Choroid plexus epithelial cell (primary cell): ENCODE measurements around the gene MBTD1.

ENCODE experiments used
- DNase-seq: peaks from one replicate; pipeline ENCODE4 v3.0.0-alpha.2; 2010; ENCODE audit warnings: low read depth
- H3K4me3 ChIP-seq: 2 replicates; pipeline ENCODE4 v1.5.1; 2011; ENCODE audit warnings: low read depth, mild to moderate bottlenecking, control low read depth, low read length, moderate library complexity
- TF ChIP-seq, protein P1 (sequence below): conservative IDR thresholded peaks from 2 replicates; pipeline ENCODE4 v1.5.1; 2011; ENCODE audit warnings: low read depth, mild to moderate bottlenecking, control low read depth, inconsistent platforms, low read length, moderate library complexity

Gene MBTD1

DNA sequence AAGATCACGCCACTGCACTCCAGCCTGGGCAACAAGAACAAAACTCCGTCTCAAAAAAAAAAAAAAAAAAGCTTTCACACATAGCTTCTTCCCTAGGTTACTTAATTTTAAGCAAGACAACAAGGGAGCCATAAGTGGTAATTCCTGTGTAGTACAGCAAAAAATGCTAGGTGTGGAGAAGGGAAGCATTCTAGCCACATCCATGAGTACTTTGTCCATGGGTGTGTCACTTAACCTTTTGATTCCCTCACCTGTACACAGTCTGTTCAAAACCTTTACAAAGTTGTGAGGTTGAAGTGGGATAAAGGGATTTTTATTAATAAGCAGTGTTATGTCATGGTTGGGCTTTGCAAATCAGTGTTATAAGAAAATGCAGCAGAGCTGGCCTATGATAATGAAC lies 89.1 kb downstream of the MBTD1 start:
- H3K4me3 ChIP-seq = no peak overlapping the region
- DNase-seq = no peak
- TF ChIP-seq, protein P1, sequence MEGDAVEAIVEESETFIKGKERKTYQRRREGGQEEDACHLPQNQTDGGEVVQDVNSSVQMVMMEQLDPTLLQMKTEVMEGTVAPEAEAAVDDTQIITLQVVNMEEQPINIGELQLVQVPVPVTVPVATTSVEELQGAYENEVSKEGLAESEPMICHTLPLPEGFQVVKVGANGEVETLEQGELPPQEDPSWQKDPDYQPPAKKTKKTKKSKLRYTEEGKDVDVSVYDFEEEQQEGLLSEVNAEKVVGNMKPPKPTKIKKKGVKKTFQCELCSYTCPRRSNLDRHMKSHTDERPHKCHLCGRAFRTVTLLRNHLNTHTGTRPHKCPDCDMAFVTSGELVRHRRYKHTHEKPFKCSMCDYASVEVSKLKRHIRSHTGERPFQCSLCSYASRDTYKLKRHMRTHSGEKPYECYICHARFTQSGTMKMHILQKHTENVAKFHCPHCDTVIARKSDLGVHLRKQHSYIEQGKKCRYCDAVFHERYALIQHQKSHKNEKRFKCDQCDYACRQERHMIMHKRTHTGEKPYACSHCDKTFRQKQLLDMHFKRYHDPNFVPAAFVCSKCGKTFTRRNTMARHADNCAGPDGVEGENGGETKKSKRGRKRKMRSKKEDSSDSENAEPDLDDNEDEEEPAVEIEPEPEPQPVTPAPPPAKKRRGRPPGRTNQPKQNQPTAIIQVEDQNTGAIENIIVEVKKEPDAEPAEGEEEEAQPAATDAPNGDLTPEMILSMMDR = no peak

DNA sequence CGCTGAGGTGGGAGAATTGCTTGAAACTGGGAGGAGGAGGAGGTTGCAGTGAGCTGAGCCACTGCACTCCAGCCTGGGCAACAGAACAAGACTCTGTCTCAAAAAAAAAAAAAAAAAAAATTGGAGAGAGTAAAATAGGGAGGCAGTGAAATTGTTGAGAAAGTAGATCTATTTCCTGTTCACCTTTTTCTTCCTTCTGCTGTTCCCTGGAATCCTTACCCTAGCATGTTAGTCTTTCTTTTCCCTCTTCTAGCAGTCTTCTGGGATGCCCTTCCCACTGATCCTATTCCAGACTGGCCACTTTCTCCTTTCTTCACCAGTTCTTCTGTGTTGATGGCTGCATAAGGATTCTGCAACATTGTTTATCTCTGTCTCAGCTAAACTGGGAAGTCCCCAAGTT lies 90.5 kb downstream of the MBTD1 start:
- no peak overlapping the region for H3K4me3 ChIP-seq
- no peak for DNase-seq
- TF ChIP-seq, protein P1 = no peak

DNA sequence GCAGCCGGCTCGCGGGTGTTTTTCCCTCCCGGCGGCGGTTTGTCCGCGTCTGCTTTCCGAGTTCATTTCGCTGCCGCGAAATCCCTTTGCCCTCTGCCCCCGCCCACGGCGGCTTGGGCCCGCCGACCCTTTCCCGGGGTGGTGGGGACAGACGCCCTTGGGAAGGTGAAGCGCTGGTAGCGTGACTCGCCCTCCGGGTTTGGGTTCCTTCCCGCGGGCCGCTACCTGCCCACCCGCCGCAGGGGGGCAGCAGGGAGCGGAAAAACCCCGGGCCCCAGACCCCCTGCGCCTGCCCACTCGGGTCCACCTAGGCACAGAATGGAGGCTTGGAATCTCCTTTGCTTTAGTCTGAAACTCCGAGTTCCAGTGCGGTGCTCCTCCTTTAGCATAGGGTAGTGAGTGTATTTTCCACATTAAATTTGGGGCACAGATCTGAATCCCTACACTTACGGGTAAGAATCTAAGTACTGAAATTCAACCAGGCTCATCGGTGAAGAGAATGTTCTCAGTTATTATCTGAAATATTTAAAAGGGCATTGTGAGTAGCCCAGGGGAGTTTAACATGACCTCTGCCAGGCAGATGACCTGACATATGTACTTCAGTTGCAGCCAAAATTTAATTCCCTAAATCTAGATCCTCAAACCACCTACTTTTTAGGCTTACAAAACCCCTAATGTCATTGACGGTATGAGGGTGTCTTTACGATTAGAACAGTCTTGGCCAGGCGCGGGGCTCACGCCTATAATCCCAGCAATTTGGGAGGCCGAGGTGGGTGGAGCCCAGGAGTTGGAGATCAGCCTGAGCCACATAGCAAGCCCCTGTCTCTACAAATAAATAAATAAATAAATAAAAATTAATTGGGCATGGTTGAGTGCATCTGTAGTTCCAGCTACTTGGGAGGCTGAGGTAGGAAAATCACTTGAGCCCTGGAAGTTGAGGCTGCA lies 92.6 kb downstream of the MBTD1 start:
- peak overlapping the region; percentile 93 for H3K4me3 ChIP-seq
- TF ChIP-seq, protein P1 = peak; percentile 78

DNA sequence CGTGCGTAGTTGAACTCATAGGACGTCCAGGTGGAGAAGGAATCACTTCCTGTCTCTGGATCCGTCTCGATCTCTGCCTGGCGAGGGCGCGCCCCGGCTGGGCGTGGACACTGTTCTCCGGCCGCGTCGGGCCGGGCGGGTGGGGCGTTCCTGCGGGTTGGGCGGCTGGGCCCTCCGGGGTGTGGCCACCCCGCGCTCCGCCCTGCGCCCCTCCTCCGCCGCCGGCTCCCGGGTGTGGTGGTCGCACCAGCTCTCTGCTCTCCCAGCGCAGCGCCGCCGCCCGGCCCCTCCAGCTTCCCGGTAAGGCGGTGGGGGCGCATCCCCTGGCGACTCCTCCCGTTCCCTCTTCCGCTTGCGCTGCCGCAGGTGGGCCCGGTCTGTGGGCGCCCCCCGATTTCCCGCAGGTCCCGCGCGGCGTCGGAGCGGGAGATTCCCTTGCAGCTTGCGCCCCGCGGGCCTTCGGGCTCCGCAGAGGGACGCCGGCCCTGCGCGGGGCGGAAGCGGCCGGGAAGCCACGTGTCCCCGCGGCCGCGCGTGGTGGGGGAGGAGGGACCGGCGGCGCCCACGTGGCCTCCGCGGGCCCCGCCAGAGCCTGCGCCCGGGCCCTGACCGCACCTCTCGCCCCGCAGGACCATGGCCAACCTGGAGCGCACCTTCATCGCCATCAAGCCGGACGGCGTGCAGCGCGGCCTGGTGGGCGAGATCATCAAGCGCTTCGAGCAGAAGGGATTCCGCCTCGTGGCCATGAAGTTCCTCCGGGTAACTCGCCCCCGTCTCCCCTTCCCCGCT lies 93.5 kb downstream of the MBTD1 start, which contains the start of gene NME2:
Gene NME2, plus strand, starts transcription at position 214 of the 789 bp plus-strand sequence. Its CDS starts 420 bp downstream, at position 634.
- TF ChIP-seq, protein P1 = no peak

More for the DNA sequence above, 92.6 kb downstream of the MBTD1 start:
- peak; percentile 41 for DNase-seq

DNA sequence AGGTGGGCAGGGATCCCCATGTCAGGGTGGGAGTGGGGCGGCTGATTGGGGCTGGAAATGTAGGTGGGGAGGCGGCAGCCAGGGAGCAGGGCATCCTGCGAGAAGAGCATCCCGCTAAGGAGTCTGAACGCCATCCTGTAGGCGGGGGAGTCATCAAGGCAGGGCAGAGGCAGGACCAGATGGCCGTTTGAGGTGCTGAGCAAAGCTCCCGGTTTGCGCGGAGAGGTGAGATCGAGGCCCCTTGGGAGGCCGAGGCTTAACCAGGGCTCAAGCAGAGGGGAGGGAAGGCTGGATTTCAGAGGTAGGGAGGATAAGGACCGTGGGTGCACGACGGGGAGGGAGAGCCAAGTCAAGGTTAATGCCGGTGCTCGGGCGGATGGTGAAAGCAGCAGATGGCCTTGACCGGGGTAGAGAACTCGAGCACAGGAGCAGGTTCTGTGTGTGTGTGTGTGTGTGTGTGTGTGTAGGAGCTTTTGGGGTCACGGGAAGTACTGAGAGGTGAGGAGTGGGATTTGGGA lies 94.1 kb downstream of the MBTD1 start:
- TF ChIP-seq, protein P1 = no peak
- peak overlapping the region; percentile 93 for H3K4me3 ChIP-seq
- DNase-seq = no peak

More for the DNA sequence above, 93.5 kb downstream of the MBTD1 start, which contains the start of gene NME2:
- H3K4me3 ChIP-seq = peak within 1 kb of the TSS; percentile 93
- DNase-seq = peak; percentile 86

DNA sequence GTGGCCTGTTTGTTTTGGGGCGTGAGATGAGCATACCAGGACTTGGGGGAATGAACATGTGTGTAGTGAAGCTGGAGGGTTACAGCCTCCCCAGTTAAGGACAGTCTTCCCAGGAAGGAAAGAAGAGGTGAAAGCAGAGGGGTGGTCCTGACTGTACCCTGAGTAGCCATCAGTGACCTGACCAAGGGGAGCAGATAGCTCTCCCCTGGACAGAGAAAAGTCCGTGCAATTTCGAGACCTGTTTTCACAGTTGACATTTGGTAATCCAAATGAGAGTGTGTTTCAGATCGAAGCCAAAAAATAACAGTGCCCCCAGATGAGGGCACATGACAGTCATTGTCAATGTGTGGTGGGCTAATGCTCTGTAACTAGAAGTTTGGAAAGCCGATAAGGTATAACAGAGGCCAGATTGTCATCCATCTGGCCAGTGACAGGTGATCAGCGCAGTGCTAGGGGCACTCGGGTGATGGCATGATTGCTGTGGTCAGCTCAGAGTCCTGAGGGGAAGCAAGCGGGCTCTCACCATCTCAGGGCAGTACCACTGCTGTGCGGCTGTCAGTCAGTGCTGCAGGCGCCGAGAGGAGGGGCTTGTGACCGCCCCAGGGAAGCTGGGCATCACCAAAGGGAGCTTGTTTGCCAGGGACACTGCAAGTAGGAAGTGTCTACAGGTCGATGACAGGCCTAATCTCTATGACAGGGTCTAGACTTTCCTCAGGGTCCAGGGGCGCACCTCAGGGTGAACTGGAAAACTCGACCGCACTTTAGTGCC lies 94.8 kb downstream of the MBTD1 start:
- no peak for DNase-seq
- TF ChIP-seq, protein P1 = no peak
- peak overlapping the region; percentile 93 for H3K4me3 ChIP-seq
